ENCODE data around the gene ORC5.

The ORC5 gene

DNA sequence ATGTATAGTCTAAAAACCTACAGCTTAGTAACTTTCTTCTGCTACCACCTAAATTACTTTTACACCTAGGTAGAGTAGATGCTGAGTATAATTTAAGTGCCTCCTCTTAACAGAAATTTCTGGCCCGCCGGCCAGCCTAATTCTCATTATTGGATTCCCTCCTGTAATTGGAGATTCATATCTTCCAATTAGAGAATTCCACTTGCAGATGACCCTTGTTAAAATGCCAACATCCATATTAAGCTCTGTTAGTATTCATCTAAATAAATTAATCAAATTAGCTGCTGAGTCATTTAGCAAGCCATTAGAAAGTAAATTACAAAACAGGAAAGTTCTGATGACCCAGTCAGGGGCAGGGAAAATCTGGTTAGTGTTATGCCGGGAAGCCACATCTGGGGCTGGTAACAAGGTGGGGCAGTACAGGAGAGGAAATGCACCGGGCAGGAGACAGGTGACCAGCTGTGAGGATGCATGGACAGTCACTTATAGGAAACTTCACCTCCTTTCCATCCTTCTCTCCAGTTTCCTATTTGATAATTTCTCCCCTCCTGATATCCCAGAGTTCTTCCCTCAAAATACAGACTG lies 82.8 kb downstream of the ORC5 start:
- DNase-seq = no peak

GRCh38 chr7:104124469-104124868 lies 83.3 kb downstream of the ORC5 start:
- no peak for DNase-seq

- DNase-seq = no peak
These were observed 84.0 kb downstream of the ORC5 start for GRCh38 chr7:104123786-104124185.

DNA sequence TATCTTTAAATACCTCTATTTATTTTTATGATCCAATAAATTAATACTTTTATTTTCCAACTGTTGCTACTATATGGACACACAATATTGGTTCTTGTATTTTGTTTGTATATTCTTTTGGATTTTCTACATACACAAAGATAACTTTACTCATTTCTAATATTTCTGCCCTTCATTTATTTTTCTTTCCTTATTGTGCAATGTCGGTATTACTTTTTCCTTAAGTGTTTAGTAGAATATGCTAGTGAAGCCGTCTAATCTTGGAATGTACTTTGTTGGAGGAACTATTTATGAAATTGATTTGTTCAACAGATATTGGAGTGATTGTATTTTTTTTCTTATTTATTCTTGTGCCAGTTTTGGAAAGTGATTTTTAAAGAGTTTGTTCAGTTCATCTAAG lies 94.0 kb downstream of the ORC5 start:
- no peak for DNase-seq

- DNase-seq = no peak
These were observed 95.2 kb downstream of the ORC5 start for GRCh38 chr7:104112623-104113022.

DNA sequence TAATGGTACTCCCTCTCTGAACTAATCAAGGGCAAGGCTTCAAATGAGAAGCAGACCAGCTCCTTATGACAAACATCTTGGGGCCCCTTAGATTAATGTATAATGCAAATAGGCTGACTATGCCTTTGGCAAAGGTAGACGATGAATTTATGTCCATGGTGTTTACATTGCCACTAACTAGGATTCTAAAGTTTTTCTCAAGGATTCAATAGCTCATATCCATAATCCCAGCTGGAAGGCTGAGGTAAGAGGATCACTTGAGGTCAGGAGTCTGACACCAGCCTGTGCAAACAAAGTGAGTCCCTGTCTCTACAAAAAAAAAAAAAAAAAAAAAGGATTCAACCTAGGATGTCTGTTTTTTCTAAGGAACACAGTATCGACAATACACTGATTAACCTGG lies 96.5 kb downstream of the ORC5 start:
- peak in 1 of 2 experiments; percentile 2 for DNase-seq

DNA sequence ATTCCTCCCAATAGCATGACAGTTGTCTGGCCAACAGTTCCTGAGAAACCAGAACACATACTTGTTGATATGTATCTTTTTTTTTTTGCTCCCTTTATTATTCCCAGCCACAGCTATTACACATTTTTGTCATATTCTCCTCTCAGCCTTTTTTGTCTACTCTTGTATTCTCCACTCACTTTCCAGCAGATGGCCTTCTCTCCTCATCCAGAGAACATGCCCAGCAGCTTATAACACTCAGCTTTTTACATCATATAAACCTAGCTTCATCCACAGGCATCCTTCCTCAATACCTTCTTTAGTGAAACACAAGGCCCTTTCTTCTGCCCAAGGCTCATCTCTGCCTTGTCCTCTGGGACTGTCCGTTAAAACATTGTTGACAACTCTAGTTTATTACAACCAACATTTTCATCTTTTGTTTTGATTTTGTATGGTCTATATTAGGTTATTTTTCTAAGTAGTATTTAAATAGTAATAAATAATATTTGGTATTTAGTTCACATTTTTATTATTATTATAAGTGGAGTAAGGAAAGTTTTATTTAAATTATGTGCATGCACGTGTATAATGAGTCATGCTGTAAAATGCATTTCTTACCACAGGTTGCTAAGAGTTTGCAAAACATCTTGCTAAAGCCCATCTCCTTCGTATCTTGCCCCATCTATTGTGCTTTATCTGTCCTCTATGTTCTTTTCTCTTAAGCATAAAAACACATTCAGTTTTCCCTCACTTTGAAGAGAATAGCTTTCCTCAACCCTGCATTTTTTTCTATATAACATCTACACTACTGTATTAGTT lies 101.5 kb downstream of the ORC5 start:
- DNase-seq = no peak

- no peak for DNase-seq
These were observed 108.9 kb downstream of the ORC5 start for GRCh38 chr7:104098890-104099289.

GRCh38 chr7:104096683-104097082 lies 111.1 kb downstream of the ORC5 start:
- DNase-seq = no peak

DNA sequence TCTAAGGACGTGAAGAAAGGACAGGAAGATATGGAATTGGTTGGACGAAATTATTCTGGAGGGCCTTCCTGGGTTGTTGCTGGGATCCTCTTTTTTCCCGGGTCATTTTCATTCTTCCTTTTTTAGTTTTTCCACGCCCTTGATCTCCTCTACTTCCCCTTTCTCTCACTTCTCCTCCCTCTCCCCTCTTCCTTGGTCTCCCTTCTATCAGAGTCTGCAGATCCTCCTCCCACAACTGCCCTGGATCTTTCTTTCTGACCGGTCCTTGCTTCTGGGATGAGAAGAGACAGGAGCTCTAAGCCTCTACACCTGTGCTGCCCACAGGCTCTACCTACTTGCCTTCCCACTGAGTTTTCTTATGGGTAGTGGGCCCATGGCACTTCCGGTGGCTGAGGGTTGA lies 114.7 kb downstream of the ORC5 start:
- no peak for DNase-seq

DNA sequence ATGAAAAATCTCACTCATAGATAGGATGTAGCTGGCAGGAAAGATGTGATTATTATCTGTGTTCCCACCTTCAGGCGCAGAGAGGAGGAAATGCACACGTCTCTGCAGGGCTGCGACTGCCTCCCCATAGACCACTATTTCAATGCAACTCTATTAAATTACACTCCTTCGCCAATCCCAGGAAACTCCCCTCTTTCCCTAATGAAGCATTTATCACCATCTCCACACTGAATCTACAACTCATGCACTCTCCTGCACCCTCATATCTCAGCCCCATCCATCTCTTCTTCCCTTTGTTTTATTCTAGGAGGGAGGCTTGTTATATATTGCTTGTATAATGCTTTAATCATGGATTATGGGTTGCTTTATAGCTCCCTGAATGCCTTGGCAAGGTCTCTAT lies 116.6 kb downstream of the ORC5 start:
- DNase-seq = no peak

- DNase-seq = no peak
These were observed 118.2 kb downstream of the ORC5 start for GRCh38 chr7:104089612-104090011.

DNA sequence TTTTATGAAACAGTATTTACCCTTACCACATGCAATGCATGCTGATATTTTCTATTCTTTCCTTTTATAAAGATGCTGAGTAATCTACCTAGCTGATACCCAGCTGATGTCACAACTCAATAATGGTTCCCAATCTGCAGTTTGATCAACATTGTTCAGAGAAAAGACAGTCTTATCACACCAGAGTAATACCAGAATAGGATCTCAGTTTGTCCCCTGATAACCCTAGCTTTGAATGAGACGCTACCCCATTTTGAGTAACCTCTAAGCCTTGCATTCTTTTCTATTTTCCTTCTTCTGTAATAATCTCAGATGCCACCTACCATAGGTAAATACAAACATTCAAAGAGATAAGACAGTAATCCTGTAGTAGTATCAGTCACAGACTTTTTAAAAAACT lies 118.8 kb downstream of the ORC5 start:
- DNase-seq = no peak

Measured in SHP77 (cell line).